Dermis microvascular lymphatic vessel endothelial cell (primary cell): ENCODE data around the gene ATM. TPM values are rescaled to one million over a fixed set of nuclear protein-coding genes. Genes with fewer than 3 reads are reported as not detected.
"Not testable (repeated sequence)": the region's sequence is repeated elsewhere in the genome, so short reads cannot be mapped to it uniquely, and the experiment has no call there.

ENCODE experiments used
- DNase-seq, 2 donors: peaks; one replicate each; pipeline versions ENCODE4 v3.0.0 to v3.0.0-alpha.2; 2010; ENCODE audit warnings: low read depth in 2 of 2
- total RNA-seq: library from RNA; depleted of rRNA; stranded (reverse); fragments of >200 nt; gene quantifications from 2 replicates; pipeline ENCODE4 v1.2.1, GENCODE V29; 2014

ATM gene
- total RNA-seq, 1 donor from 2014 or later = 69.7 TPM

DNA sequence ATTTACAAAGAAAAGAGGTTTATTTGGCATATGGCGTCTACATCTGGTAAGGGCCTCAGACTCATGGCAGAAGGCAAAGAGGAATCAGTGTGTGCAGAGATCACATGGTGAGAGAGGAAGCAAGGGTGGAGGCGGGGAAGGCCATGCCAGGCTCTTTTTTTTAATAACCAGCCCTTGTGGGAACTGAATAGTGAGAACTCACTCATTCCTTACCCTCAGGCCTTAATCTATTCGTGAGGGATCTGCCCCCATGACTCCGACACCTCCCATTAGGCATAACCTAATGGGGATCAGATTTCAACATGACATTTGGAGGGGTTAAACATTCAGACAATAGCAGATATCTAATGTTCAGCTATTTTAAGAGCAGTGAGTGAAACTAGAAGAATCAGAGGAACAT is 55.7 kb downstream of the ATM start:
- no peak for DNase-seq

DNA sequence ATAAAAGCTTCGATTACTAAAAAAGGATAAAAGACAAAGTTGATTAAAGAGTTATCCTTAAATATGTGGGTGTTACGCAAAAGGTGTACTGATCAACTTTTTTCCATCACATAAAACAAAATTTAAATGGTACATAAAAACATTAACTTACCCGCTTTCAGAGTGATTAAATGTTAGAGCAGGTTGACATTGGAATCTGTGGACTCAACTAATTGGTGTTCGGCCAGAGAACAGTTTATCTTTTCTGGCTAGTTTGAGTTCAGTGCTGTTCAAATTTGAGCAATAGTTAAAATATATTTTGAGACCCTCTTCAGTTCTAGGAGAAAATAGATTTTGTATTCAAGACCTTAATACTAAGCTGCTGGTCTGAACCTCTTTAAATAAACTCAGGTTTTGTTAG is 56.1 kb downstream of the ATM start:
- DNase-seq = no peak

DNA sequence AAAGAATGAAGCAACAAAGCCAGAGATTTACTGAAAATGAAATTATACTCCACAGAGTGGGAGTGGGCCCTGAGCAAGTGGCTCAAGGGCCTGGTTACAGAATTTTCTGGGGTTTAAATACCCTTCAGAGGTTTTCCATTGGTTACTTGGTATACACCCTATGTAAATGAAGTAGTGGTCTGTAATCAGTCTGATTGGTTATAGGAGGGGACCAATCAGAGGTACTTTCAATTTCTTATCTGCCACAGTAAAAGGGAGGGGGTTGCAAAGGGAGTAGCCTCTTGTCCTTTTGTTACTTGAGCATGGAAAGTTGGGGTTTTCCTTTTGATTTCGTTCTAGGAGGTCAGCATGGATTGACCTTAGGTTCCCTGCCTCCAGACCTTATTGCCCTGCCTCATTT is 63.5 kb downstream of the ATM start:
- DNase-seq = no peak

DNA sequence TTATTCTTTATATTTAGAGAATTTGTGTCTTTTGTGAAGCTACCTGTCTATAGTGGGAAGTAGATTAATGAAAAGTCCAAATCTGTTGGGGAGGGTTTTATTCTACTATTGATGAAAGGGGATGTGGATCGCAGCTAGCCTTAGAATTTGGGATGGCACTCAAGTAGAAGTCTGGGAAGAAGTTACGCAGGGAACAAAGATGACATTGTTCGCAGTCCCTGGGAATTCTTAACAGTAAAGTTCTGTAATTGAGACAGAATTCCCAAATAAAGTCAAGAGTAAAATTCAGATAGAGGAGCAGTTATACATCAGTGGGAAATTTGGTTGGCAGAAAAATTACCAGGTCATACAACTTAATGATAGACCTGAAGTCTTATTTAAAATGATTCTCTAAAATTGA is 64.1 kb downstream of the ATM start:
- no peak for DNase-seq

DNA sequence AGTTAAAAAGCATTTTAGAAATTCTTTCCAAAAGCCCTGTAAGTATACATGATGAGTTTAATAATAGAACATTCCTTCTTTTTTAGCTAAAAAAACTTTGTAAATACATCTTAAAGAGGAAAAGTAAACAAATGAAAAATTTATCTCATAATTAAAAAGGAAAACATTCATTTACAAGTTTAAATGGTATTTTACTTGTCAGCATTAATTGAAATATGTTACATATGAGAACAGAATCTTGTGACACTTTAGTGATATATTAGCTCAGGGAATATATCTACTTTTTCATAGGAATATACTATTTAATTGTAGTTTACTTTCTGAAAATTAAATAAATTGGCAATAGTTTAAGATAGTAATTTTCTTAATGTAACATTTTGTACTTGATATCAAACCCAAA is 66.2 kb downstream of the ATM start:
- not testable (repeated sequence) for DNase-seq

DNA sequence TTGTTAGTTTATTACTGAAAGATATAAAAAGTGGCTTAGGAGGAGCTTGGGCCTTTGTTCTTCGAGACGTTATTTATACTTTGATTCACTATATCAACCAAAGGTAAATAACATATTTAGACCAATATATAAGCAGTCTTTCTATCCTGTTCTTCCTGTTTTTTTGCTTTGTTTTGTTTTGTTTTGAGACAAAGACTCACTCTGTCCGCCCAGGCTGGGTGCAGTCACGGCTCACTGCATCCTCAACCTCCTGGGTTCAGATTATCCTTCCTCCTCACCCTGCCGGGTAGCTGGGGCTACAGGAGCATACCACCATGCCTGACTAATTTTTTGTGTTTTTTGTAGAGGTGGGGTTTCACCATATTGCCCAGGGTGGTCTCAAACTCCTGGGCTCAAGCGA is 66.8 kb downstream of the ATM start:
- no peak for DNase-seq

DNA sequence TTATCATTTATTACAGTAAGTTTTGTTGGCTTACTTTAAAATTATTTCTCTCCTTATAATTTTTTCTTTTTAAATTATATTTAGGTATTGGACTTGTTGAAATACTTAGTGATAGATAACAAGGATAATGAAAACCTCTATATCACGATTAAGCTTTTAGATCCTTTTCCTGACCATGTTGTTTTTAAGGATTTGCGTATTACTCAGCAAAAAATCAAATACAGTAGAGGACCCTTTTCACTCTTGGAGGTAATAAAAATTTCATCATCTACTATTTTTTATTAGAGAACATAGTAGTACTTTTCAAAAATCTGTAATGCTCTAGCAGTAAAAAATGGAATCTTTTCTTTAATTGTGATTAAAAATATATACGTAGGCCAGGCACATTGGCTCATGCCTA is 70.4 kb downstream of the ATM start:
- DNase-seq = no peak

DNA sequence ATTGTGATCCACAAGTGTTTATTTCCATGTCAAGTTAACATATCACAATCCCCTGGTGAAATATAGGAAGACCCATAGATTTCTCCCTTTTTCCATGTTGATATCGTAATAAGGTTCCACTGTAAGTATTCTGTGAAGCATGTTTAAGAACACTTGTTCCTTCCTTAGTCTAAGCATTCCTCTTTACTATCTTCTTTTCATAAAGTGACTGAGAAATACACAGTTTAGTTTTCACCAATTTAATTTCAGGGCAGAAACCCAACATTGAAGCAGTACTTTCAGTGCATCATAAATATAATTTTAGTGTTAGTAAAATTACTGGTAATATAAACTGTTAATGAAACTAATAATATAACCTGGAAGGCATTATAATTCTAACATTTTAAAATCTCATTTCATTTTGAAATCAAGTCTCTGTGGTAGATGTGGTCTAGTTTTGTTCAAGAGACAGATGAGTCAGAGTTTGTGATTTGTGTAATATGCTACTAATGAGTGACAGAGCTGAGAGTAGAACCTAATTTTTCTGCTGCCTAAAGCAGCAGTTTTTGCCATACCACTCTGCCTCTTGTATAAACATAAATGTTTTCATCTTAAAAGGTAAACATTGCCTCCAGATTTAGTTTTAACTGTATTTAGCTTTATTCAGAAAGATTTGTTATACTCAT is 79.4 kb downstream of the ATM start:
- no peak for DNase-seq

DNA sequence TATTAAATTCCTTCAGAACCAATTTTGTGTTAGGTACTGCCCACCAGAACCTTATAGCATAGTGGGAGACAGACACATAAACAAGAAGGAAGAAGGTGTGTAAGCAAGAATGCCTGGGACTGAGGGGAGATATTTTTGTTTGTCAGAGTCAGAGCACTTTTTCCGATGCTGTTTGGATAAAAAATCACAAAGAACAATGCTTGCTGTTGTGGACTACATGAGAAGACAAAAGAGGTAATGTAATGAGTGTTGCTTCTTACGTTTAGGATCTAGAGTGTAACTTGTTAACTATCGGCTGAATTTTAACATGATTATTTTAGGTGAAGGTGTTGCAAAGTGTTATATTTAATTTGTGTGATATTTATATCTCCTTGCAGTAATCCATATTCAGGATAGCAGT is 84.9 kb downstream of the ATM start:
- DNase-seq = no peak

DNA sequence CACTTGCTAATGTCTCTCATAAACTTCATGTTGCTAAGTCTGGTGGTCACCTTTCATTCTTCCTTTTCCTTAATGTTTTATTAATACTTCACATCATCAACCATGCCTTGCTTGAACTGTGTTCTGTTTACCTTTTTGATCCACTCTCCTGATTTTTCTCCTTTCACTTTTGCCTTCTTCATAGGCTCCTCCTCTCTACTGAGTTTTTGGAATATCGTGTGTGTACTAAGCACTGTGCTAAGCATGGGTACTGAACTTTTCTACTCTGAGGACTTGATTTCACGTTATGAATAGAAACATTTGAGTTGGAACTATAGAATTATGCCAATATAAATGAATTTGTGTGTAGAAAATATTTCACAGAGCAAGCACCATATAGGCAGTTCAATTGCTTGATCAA is 90.6 kb downstream of the ATM start:
- no peak for DNase-seq

DNA sequence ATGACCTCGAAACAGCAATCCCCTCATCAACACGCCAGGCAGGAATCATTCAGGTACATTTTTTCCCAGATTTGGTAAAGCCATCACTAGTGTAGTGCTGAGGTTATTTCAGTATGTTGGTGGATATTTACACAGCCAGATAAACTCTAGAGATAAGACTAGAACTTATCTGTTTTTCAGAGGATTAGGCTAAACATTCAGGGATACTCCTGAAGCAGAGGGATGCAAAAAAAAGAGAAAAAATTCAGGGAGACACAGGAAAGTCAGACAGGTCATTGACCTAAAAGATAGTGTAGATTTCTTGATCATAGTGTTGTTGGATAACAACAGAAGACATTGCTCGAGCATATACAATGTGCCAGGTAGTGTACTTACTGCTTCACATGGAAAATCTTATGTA is 93.2 kb downstream of the ATM start:
- DNase-seq = no peak

DNA sequence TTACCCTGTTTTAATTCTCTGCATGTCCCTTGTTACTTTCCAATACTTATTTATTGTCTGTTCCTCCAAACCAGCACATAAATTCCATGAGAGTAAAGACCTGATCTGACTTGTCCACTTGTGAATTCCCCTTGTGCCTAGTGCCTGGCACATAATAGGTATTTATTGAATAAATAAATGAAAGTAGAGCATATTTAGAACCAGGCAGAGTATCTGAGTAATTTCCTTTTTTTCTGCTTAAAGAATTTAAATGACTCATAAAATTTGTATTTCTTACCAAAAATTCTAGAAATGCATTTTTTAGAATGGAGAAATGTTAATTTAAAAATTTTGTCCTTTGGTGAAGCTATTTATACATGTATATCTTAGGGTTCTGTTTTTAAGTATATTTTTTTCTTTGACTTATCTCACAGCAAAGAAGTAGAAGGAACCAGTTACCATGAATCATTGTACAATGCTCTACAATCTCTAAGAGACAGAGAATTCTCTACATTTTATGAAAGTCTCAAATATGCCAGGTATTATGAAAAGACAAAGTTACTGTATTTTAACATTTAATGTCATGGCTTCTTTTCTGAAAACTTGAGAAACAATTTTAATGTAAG is 96.8 kb downstream of the ATM start:
- DNase-seq = peak in 1 of 2 donors; percentile 15

DNA sequence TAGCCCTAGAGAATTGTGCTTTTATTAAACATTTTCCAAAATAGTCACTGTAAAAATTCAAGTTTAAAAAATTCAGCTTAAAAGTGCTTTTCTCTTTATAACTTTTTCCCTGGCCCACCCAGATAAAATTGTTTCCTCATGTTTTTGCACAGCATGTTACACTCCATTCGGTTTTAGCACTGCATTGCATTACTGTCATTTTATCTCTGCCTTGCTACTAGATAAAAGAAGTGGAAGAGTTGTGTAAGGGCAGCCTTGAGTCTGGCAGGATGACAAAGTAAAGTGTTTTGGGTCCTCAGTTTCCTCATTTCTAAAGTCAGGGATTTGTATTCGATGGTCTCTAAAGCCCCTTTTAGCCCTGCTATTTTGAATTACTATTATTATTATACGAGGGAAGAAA is 99.8 kb downstream of the ATM start:
- DNase-seq = no peak

DNA sequence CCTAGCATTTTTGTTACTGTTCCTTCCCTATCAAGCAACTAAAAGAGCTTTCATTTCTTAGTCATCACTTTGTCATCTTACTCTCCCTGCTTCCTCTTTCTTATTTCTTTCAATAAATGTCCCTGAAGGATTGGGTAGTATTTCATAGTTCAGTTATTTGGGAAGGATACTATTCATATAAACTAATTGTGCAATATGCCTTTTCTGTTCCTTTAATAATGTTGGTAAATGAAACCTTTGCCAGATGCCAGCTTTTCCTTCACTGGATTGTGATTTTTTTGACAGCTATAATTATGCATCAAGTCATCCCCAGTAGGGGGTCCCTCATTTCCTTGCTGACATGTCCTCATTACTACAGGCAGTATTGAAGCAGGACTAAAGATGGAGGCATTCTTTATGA is 101.7 kb downstream of the ATM start:
- DNase-seq = no peak

DNA sequence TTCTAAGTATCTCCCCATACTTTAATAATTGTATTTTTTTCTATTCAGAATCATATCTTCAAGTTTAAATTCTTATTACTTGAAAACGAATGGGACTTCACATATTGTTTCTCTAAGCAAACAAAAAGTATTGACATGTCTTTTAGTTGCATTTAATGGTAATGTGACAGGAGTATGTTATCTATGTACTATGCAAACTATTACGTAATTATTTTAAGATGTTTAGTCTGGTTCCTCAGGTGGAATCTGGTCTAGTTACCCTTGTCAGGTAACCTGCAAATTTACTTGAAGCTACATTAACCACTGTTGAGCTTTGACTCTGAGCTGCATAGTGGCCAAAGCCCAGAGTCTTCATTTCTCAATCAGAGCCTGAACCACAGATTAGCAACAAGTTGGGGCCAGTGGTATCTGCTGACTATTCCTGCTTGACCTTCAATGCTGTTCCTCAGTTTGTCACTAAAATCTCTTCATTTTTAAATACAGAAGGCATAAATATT is 110.6 kb downstream of the ATM start:
- DNase-seq = no peak

DNA sequence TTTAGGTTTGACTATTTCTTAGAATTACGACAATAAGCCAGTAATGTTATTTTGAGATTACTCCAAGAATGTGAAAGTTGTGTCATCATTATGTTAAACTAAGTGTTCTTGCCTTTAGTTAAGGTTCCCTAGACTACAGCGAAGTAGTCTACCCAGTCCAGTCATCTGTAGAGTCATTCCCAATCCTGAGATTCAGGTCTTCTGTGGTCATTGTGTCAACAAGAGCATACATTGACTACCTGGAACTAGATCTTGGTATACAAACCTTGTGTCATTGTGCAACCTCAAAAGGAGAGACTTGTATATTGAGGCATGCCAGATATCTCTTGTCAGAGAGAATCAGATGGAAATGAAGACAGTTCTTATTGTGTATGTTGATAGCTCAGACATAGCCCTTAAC is 115.9 kb downstream of the ATM start:
- DNase-seq = no peak

DNA sequence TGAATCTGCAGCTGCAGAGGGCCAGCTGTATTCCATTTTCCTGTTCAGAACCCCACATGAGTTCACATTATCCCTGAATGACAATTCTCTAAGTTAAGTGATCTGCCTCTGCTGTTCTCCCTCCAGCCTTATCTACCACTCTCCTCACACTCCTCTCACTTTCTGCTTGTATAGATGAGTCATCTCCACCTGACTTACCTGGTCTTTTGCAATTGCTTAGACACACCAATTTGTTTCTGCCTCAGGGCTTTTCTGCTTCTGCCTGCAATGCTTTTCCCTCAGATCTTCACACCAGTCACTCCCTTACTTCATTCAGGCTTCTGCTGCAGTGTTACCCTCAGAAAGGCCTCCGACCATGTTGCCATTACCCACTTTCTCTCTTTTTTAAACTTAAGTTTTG is 118.1 kb downstream of the ATM start:
- no peak for DNase-seq

DNA sequence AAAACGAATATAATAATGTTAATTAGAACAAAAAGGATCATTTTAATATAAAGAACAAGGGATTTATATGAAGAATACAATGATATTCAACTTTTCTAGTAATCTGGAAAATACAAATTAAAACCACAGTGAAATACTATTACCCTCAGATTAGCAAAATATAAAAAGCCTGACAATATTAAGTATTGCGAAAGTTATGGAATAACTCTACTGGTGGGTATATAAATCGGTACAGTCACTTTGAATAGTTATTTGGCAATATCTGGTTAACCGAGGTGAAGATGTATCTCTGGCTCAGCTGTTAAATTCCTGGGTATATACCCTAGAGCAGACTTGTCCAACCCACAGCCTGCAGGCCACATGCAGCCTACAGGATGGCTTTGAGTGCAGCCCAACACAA is 118.8 kb downstream of the ATM start:
- DNase-seq = no peak

DNA sequence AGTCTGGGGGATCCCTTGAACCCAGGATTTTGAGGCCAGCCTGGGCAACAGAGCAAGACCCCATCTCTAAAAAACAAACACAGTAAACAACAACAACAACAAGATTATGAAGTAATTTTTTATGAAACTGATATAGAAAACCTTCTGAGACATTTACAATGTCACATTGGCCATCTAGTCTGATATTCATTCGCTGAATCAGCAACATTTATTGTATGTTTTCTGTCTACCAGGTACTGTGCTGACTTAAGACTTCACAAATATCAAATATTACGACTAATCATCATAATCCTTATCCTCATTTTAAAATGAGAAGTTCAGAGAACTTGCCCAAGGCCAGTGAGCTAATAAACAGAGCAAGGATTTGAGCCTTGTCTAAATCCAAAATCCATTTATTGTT is 120.8 kb downstream of the ATM start:
- DNase-seq = no peak

DNA sequence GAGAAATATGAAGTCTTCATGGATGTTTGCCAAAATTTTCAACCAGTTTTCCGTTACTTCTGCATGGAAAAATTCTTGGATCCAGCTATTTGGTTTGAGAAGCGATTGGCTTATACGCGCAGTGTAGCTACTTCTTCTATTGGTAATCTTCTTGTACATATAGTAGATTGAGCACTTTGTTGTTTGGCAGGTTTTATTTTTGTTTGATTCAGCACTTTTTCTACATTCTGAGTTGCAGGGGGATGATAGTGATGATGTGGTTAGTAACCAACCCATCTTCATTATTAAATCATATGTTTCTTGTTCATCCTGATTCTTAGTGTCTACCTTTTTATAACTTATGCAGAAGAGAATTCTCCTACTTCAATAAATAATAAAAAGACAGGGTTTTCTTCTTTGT is 122.9 kb downstream of the ATM start:
- no peak for DNase-seq

DNA sequence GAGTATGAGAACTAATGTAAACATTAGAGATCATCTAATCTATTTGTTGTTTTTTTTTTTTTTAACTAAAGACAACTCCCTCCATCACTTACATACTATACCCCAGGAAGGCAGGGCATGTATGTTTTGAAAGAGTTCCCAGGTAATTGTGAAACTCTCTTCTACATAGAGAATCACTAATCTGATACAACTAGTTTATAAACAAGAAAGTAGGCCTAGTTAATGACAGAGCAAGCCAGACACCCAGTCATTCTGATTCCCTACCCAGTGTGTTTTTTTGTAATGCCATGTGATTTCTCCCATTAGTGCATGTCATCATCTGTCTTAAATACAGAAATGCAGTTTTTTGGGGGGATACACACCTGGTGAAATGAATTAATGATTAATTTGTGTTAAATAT is 123.6 kb downstream of the ATM start:
- no peak for DNase-seq

DNA sequence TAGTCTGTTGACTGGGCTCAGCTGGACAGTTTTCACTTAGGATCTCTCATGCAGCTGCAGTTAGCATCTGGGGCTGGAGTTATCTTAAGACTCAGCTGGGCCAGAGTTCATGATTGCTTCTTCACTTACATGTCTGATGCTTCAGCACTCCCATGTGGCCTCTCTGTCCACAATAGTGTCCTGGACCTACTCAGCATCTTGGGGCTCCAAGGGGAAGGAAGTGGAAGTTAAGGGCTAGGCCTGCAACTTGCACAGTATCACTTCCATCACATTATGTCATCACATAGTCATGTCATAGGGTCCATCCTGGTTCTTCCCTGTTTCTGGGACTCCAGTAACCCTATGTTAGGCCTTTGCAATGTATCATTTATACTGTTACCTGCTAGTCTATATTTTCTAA is 128.6 kb downstream of the ATM start:
- no peak for DNase-seq

DNA sequence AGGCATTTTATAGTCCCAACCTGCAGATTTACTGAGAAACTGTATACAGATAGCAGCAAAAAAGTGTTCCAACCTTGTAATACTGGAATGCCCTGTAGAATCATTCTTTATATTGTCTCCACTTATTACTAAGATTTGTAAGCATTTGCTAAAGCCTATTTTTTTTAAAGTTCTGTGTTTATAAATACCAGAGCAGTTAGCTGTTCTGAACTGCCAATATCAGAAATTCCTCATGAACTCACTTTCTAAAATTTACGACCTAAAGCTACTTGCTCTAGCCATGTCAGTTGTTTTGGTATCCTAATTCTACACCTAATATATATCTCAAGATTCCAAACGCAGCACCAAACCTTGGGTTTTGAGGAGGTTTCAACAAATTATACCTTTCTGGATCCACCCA is 141.3 kb downstream of the ATM start:
- DNase-seq = no peak

DNA sequence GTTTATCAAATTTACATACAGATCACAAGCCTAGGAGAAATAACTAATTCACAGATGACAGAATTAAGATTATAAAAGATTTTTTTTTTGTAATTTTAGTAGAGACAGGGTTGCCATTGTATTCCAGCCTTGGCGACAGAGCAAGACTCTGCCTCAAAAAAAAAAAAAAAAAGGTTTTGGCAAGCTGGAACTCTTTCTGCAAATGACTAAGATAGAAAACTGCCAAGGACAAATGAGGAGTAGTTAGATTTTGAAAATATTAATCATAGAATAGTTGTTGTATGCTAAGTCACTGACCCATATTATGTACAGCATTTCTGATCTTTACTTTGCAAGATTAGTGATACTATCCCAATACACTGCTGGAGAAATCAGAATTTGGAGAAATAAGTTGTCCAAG is 145.3 kb downstream of the ATM start:
- no peak for DNase-seq
